Measurements from ENCODE around the gene PAX1.

The PAX1 gene

GRCh38 chr20:21739682-21740081 lies 34.2 kb downstream of the PAX1 start:
- no peak for DNase-seq

- DNase-seq: no peak
Observed at GRCh38 chr20:21741266-21741665, 35.8 kb downstream of the PAX1 start.

GRCh38 chr20:21762646-21763045 lies 57.2 kb downstream of the PAX1 start:
- DNase-seq: no peak

- no peak for DNase-seq
Observed at GRCh38 chr20:21767200-21767738, 61.8 kb downstream of the PAX1 start.

GRCh38 chr20:21767739-21768223 lies 62.3 kb downstream of the PAX1 start:
- no peak for DNase-seq
